Brain microvascular endothelial cell (primary cell): ENCODE data around the gene CACFD1.
A peak's percentile ranks its signal among the peaks of the same experiment; 100 is the strongest.

Source experiments
- DNase-seq: peaks from one replicate; pipeline ENCODE4 v3.0.0-alpha.2; 2020
- H3K27ac ChIP-seq: fragments of 250-450 bp; sonication (Bioruptor Pico); 2 replicates; pipeline ENCODE4 v1.5.1; 2020; ENCODE audit warnings: mild to moderate bottlenecking, moderate library complexity
- H3K27me3 ChIP-seq: fragments of 250-450 bp; sonication (Bioruptor Pico); replicated peaks from 2 replicates; pipeline ENCODE4 v1.5.1; 2020; ENCODE audit warnings: mild to moderate bottlenecking
- H3K36me3 ChIP-seq: fragments of 250-450 bp; sonication (Bioruptor Pico); replicated peaks from 2 replicates; pipeline ENCODE4 v1.5.1; 2020; ENCODE audit warnings: mild to moderate bottlenecking
- H3K4me3 ChIP-seq: 2 replicates; pipeline ENCODE4 v1.5.1; 2011; ENCODE audit warnings: low read depth, mild to moderate bottlenecking, control low read depth, low read length, moderate library complexity
- CTCF ChIP-seq: IDR thresholded peaks from 2 replicates; pipeline ENCODE4 v1.5.1; 2011; ENCODE audit warnings: low read depth, mild to moderate bottlenecking, moderate library complexity, low read length, control low read depth, inconsistent platforms; ENCODE audit errors: missing control alignments
- in situ Hi-C: cut with HindIII; loops from 2 replicates; pipeline ENCODE4 v1.10.0; 2017; ENCODE audit warnings: low sequenced_read_pairs, low pct_ligation_motif_present

CACFD1 gene

GRCh38 chr9:133456409-133456808, 3.4 kb upstream of the CACFD1 start:
- DNase-seq: no peak
- Histone ChIP-seq H3K27ac (no peak overlapping the region), H3K36me3 (no peaks in the 10 kb centered on the region), H3K27me3 (no peaks in the 10 kb centered on the region), H3K4me3 (no peak overlapping the region)
- in situ Hi-C loops: no loop called here
- TF ChIP-seq CTCF: peak; percentile 47

GRCh38 chr9:133457233-133457632, 2.5 kb upstream of the CACFD1 start:
- H3K4me3 ChIP-seq: no peak overlapping the region

GRCh38 chr9:133457748-133458147, 2.0 kb upstream of the CACFD1 start:
- Histone ChIP-seq H3K27me3 (no peaks in the 10 kb centered on the region), H3K4me3 (no peak overlapping the region), H3K27ac (no peak overlapping the region), H3K36me3 (no peaks in the 10 kb centered on the region)
- no peak for DNase-seq
- in situ Hi-C loops: no loop called here
- no peak for TF ChIP-seq CTCF

More at GRCh38 chr9:133457233-133457632, 2.5 kb upstream of the CACFD1 start:
- H3K27ac ChIP-seq: no peak overlapping the region
- no peak for DNase-seq
- H3K27me3 ChIP-seq: no peaks in the 10 kb centered on the region
- no peak for TF ChIP-seq CTCF
- in situ Hi-C loops: no loop called here
- H3K36me3 ChIP-seq: no peaks in the 10 kb centered on the region

- H3K27ac ChIP-seq: no peak overlapping the region
- H3K27me3 ChIP-seq: no peaks in the 10 kb centered on the region
- H3K36me3 ChIP-seq: no peaks in the 10 kb centered on the region
- DNase-seq: no peak
- no peak for TF ChIP-seq CTCF
- H3K4me3 ChIP-seq: no peak overlapping the region
- in situ Hi-C loops: no loop called here
Observed at GRCh38 chr9:133458643-133459312, 1.0 kb upstream of the CACFD1 start.

GRCh38 chr9:133460405-133461175, 812 bp downstream of the CACFD1 start:
- no peak overlapping the region for H3K27ac ChIP-seq
- no peak for DNase-seq
- in situ Hi-C loops: no loop called here
- peak overlapping the region; percentile 76 for H3K4me3 ChIP-seq
- no peak for TF ChIP-seq CTCF
- no peaks in the 10 kb centered on the region for H3K36me3 ChIP-seq
- no peaks in the 10 kb centered on the region for H3K27me3 ChIP-seq

- H3K27ac ChIP-seq: no peak overlapping the region
- no peaks in the 10 kb centered on the region for H3K27me3 ChIP-seq
- no peak overlapping the region for H3K4me3 ChIP-seq
- in situ Hi-C loops: no loop called here
- no peak for DNase-seq
- H3K36me3 ChIP-seq: no peaks in the 10 kb centered on the region
- TF ChIP-seq CTCF: no peak
Observed at GRCh38 chr9:133461975-133462374, 2.2 kb downstream of the CACFD1 start.
